ENCODE measurements around the gene CCND1. TPM values are rescaled to one million over a fixed set of nuclear protein-coding genes. Genes with fewer than 3 reads are reported as not detected.
A peak's percentile ranks its signal among the peaks of the same experiment; 100 is the strongest.

The CCND1 gene
- total and polyA plus RNA-seq, 10 donors = 4.3 to 96.6 (median 59.0) TPM

DNA sequence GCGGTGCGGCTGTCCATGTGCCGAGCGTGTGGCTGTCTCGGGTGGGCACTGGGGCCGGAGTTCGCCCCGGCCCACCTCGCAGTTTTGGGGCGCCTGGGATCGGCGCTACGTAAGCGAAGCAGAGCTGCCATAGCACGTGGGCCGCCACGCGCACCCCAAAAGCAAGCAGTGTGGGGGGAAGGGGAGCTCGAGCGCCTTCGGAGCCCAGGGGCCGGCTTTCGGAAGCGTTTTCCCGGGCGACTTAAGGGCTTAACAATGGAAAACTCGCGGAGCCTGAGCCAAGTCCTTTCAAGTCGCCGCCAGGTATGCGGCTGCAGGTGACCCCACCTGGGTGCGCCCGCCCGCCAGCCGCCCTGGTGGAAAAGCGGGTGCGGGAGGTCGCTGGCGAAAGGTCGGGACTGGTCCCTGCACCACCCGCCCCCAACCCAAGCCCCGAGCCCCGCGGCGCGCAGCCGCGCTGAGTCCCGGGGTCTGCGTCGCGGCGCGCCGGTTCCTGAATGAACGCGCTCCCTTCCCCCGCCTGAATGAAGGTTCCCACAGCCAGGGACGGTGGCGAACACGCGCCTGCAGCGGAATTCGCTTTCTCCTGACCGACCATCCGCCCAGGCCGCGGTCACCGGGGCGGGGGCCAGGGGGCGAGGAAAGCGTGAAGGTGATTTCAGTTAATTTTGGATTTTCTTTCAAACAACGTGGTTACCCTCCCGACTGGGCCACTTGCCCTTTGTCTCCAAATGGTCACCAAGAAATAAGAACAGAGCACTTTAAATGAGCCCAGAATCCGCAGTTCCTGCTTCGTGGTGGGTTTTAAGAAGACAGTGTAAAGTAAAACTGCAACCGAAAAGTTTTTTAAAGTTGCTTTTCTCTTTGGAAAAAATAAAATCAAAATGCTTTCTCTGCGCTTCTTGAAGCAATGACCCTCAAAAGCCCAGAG is 2.8 kb upstream of the CCND1 start:
- Histone ChIP-seq H3K4me3 (peak overlapping the region; percentile 3 to 98 (median 46)), H3K36me3 (peaks cover 0 to under 1% (median 0%) of the 10 kb centered on the region in 6 donors), H3K27ac (peak overlapping the region in 7 of 8 donors; percentile 41 to 89 (median 71)), H3K27me3 (replicated peaks in 1 of 7) (peaks cover 0 to 83% (median 47%) of the 10 kb centered on the region in 7 donors), H3K4me1 (peaks cover 40 to 74% (median 59%) of the 10 kb centered on the region in 6 donors), H3K9me3 (no peaks in the 10 kb centered on the region)
- WGBS, 5 donors = 2 to 4% (median 3%) methylated on average over 44 to 78 of the region's 78 CpGs
- peak; percentile 80 for DNase-seq
- intact Hi-C loops (cut with DNase I; ENCODE audit: low total_unique reads) = no loop called here
- TF ChIP-seq POLR2AphosphoS5 (IDR thresholded peaks at IDR 0.05) (peak in 2 of 3 donors; percentile 43 to 53), POLR2A (IDR thresholded peaks at IDR 0.05) (no peak)

GRCh38 chr11:69638941-69639681 is 1.8 kb upstream of the CCND1 start:
- intact Hi-C loops (cut with DNase I; ENCODE audit: low total_unique reads) = no loop called here
- Histone ChIP-seq H3K27ac (peak overlapping the region in 6 of 8 donors; percentile 58 to 89 (median 71)), H3K9me3 (no peaks in the 10 kb centered on the region), H3K27me3 (replicated peaks in 1 of 7) (peaks cover 0 to 85% (median 47%) of the 10 kb centered on the region in 7 donors), H3K4me3 (peak overlapping the region; percentile 1 to 98 (median 46)), H3K4me1 (peaks cover 47 to 83% (median 67%) of the 10 kb centered on the region in 6 donors), H3K36me3 (peaks cover 0 to 10% (median 0%) of the 10 kb centered on the region in 6 donors)
- TF ChIP-seq POLR2AphosphoS5 (IDR thresholded peaks at IDR 0.05) (peak; percentile 11 to 76 (median 65)), POLR2A (IDR thresholded peaks at IDR 0.05) (no peak)
- 1 to 2% (median 1%) methylated on average over 41 to 64 of the region's 64 CpGs for WGBS, 5 donors
- DNase-seq = peak; percentile 91

- peaks cover 0 to 88% (median 47%) of the 10 kb centered on the region in 7 donors for H3K27me3 ChIP-seq (replicated peaks in 1 of 7)
Measured at GRCh38 chr11:69639831-69640230, 1.1 kb upstream of the CCND1 start.

DNA sequence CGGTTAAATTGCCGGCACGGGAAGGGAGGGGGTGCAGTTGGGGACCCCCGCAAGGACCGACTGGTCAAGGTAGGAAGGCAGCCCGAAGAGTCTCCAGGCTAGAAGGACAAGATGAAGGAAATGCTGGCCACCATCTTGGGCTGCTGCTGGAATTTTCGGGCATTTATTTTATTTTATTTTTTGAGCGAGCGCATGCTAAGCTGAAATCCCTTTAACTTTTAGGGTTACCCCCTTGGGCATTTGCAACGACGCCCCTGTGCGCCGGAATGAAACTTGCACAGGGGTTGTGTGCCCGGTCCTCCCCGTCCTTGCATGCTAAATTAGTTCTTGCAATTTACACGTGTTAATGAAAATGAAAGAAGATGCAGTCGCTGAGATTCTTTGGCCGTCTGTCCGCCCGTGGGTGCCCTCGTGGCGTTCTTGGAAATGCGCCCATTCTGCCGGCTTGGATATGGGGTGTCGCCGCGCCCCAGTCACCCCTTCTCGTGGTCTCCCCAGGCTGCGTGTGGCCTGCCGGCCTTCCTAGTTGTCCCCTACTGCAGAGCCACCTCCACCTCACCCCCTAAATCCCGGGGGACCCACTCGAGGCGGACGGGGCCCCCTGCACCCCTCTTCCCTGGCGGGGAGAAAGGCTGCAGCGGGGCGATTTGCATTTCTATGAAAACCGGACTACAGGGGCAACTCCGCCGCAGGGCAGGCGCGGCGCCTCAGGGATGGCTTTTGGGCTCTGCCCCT is 529 bp upstream of the CCND1 start:
- intact Hi-C loops (cut with DNase I; ENCODE audit: low total_unique reads) = loop anchor here (5.0 kb wide), 1 partner anchor 348 kb away; the partner anchor contains the start of gene MYEOV

More at GRCh38 chr11:69639831-69640230, 1.1 kb upstream of the CCND1 start:
- Histone ChIP-seq H3K27ac (peak overlapping the region in 2 of 8 donors; percentile 87 to 89), H3K4me1 (peaks cover 48 to 90% (median 72%) of the 10 kb centered on the region in 6 donors), H3K4me3 (peak overlapping the region in 7 of 8 donors; percentile 68 to 99 (median 94)), H3K36me3 (peaks cover 0 to 17% (median 0%) of the 10 kb centered on the region in 6 donors), H3K9me3 (no peaks in the 10 kb centered on the region)
- no peak for DNase-seq
- WGBS, 5 donors = 7 to 11% (median 9%) methylated on average over 9 of the region's 9 CpGs
- intact Hi-C loops (cut with DNase I; ENCODE audit: low total_unique reads) = loop anchor here (5.0 kb wide), 1 partner anchor 348 kb away; the partner anchor contains the start of gene MYEOV
- TF ChIP-seq POLR2A (IDR thresholded peaks at IDR 0.05) (no peak), POLR2AphosphoS5 (IDR thresholded peaks at IDR 0.05) (no peak), CTCF (IDR thresholded peaks at IDR 0.05 in 8 of 11, conservative IDR thresholded peaks at IDR 0.05 in 3 of 11) (no peak)

More for the DNA sequence above, 529 bp upstream of the CCND1 start:
- Histone ChIP-seq H3K4me1 (peaks cover 48 to 96% (median 75%) of the 10 kb centered on the region in 6 donors), H3K27ac (peak overlapping the region in 6 of 8 donors; percentile 78 to 89 (median 87)), H3K36me3 (peaks cover 0 to 23% (median 0%) of the 10 kb centered on the region in 6 donors), H3K27me3 (replicated peaks in 1 of 7) (peaks cover 0 to 87% (median 47%) of the 10 kb centered on the region in 7 donors), H3K9me3 (no peaks in the 10 kb centered on the region), H3K4me3 (peak overlapping the region; percentile 68 to 99 (median 92))
- DNase-seq = peak; percentile 81
- TF ChIP-seq CTCF (IDR thresholded peaks at IDR 0.05 in 8 of 11, conservative IDR thresholded peaks at IDR 0.05 in 3 of 11) (no peak), POLR2A (IDR thresholded peaks at IDR 0.05) (no peak), POLR2AphosphoS5 (IDR thresholded peaks at IDR 0.05) (no peak)
- WGBS, 5 donors = 1 to 2% (median 2%) methylated on average over 36 to 43 of the region's 43 CpGs
